ENCODE measurements around the gene TRIP4. TPM values are rescaled to one million over a fixed set of nuclear protein-coding genes. Genes with fewer than 3 reads are reported as not detected.

The TRIP4 gene
- total and polyA plus RNA-seq, 9 of the 15 experiments (the other 6 are each of a cell fraction or from before 2014, with no cell fraction given) = 7.6 to 23.3 (median 16.7) TPM

GRCh38 chr15:64387562-64388168, at the start of gene TRIP4 (continued):
- TF ChIP-seq RFX5 (IDR thresholded peaks at IDR 0.05; ENCODE audit: low read depth, low read length) (no peak), MCM7 (IDR thresholded peaks at IDR 0.05) (no peak), IRF2 (CRISPR knock-in tag; IDR thresholded peaks at IDR 0.05) (no peak), SOX6 (IDR thresholded peaks at IDR 0.05) (peak; percentile 85), CHD7 (IDR thresholded peaks at IDR 0.05; ENCODE audit: low read depth, low read length) (peak; percentile 88), GABPB2 (CRISPR knock-in tag; conservative IDR thresholded peaks at IDR 0.05) (no peak; the same call in 1 of the 2 replicates), MEF2D (tag; conservative IDR thresholded peaks at IDR 0.05; ENCODE audit: low read depth) (no peak), BCOR (IDR thresholded peaks at IDR 0.05) (peak; percentile 54), NFIC (IDR thresholded peaks at IDR 0.05) (peak; percentile 79), RBM15 (IDR thresholded peaks at IDR 0.05; ENCODE audit: insufficient read depth, low read length) (no peak), MYBL2 (IDR thresholded peaks at IDR 0.05; ENCODE audit: low read depth) (peak; percentile 69), MYBL2 (CRISPR knock-in tag; IDR thresholded peaks at IDR 0.05; ENCODE audit: borderline replicate concordance) (no peak), NFE2 (IDR thresholded peaks at IDR 0.05; ENCODE audit: low read depth) (peak; percentile 40), NR2C2 (CRISPR knock-in tag; IDR thresholded peaks at IDR 0.05) (peak; percentile 95), NR2C2 (tag; IDR thresholded peaks at IDR 0.05) (peak; percentile 89), BCL6 (CRISPR knock-in tag; IDR thresholded peaks at IDR 0.05) (no peak), ARHGAP35 (IDR thresholded peaks at IDR 0.05; ENCODE audit: partially characterized antibody) (no peak), MXI1 (IDR thresholded peaks at IDR 0.05; ENCODE audit: low read depth, low read length) (no peak; the same call in 1 of the 2 replicates), ZEB2 (IDR thresholded peaks at IDR 0.05) (peak; percentile 99), DMBX1 (CRISPR knock-in tag; IDR thresholded peaks at IDR 0.05; ENCODE audit: borderline replicate concordance) (peak; percentile 72; the same call in 1 of the 2 replicates), CREM (IDR thresholded peaks at IDR 0.05; ENCODE audit: low read depth) (peak; percentile 93)

Measured in K562 (cell line).